Ascending aorta (tissue), 2 donors: Measurements from ENCODE around the gene CDK18. TPM values are rescaled to one million over a fixed set of nuclear protein-coding genes. Genes with fewer than 3 reads are reported as not detected.

Experiments used
- DNase-seq, 2 donors: peaks; one replicate each; pipeline ENCODE4 v3.0.0-alpha.2; 2019; ENCODE audit warnings: low spot score in 2 of 2
- H3K27ac ChIP-seq, 2 donors: fragments of 200-600 bp; sonication (generic); one replicate each; pipeline ENCODE4 v1.5.1; 2016 to 2017; ENCODE audit warnings: mild to moderate bottlenecking in 1 of 2
- H3K27me3 ChIP-seq: fragments of 200-600 bp; sonication (generic); one replicate; pipeline ENCODE4 v1.5.1; 2017
- H3K36me3 ChIP-seq, 2 donors: fragments of 200-600 bp; sonication (generic); one replicate each; pipeline ENCODE4 v1.5.1; 2016
- H3K4me1 ChIP-seq, 2 donors: fragments of 200-600 bp; sonication (generic); one replicate each; pipeline ENCODE4 v1.5.1; 2016 to 2017; ENCODE audit warnings: mild to moderate bottlenecking in 1 of 2
- H3K4me3 ChIP-seq, 2 donors: fragments of 200-600 bp; sonication (generic); one replicate each; pipeline ENCODE4 v1.5.1; 2016 to 2017; ENCODE audit warnings: mild to moderate bottlenecking in 1 of 2
- H3K9me3 ChIP-seq, 2 donors: fragments of 200-600 bp; sonication (generic); one replicate each; pipeline ENCODE4 v1.5.1; 2016
- intact Hi-C: fragments of 100-400 bp; cut with DNase I; formaldehyde crosslinking; loops from one replicate; pipeline ENCODE4 v1.15.1; 2023
- total RNA-seq: library from RNA; depleted of rRNA; stranded (reverse); fragments of >200 nt; gene quantifications from one replicate; pipeline ENCODE4 v1.1.0, GENCODE V29; 2016
- TF ChIP-seq, protein P1 (sequence below), 3 experiments: fragments of 200-600 bp in 2 of 3; fragments of 450-650 bp in 1 of 3; sonication (generic) in 2 of 3; IDR thresholded peaks; one replicate each; pipeline ENCODE4 v1.5.1; 2016 to 2019; ENCODE audit warnings: antibody characterized with exemption in 3 of 3, mild to moderate bottlenecking in 1 of 3, moderate library complexity in 1 of 3

The CDK18 gene
- total RNA-seq, 1 donor from 2014 or later = 70.0 TPM

DNA sequence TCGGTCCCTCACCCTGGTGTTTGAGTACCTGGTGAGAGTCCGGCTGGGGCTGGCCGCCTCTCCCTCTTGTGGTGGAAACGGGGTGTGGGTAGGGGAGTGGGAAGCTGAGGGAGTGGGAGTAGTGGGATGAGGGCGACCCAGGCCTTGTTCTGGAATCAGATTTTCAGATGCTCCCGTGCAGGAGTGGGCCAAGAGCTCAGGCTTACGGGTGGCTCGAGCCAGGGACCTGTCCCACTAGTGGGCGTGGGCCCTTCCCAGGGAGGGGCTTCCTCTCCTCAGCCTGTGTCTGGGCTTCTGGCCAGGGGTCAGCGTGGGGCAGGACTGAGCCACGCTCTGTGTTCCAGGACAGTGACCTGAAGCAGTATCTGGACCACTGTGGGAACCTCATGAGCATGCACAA lies 22.0 kb downstream of the CDK18 start:
- no peaks in the 10 kb centered on the region for H3K9me3 ChIP-seq
- no peak for DNase-seq
- no peak overlapping the region for H3K27ac ChIP-seq
- intact Hi-C loops = loop anchor here (5.0 kb wide), 1 partner anchor 66 kb away; no protein-coding TSS in a partner anchor
- no peaks in the 10 kb centered on the region for H3K27me3 ChIP-seq
- peaks cover 12 to 40% of the 10 kb centered on the region in 2 donors for H3K36me3 ChIP-seq
- H3K4me3 ChIP-seq = no peak overlapping the region
- TF ChIP-seq, protein P1, sequence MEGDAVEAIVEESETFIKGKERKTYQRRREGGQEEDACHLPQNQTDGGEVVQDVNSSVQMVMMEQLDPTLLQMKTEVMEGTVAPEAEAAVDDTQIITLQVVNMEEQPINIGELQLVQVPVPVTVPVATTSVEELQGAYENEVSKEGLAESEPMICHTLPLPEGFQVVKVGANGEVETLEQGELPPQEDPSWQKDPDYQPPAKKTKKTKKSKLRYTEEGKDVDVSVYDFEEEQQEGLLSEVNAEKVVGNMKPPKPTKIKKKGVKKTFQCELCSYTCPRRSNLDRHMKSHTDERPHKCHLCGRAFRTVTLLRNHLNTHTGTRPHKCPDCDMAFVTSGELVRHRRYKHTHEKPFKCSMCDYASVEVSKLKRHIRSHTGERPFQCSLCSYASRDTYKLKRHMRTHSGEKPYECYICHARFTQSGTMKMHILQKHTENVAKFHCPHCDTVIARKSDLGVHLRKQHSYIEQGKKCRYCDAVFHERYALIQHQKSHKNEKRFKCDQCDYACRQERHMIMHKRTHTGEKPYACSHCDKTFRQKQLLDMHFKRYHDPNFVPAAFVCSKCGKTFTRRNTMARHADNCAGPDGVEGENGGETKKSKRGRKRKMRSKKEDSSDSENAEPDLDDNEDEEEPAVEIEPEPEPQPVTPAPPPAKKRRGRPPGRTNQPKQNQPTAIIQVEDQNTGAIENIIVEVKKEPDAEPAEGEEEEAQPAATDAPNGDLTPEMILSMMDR (IDR thresholded peaks at IDR 0.05) = no peak
- peaks cover 2 to 3% of the 10 kb centered on the region in 2 donors for H3K4me1 ChIP-seq

DNA sequence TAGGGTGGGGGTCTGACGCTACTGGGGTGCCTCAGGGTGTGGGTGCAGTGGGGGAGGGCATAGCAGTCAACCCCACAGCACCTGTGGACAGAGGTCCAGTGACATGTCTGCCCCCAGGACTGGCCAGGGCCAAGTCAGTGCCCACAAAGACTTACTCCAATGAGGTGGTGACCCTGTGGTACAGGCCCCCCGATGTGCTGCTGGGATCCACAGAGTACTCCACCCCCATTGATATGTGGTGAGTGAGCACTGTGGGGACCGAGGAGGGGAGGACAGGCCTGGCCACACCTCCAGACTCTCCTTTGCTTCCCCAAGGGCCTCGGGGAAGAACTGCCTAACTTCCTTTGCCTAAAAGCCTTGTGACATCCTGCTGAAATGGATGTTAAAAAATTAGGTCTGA lies 23.5 kb downstream of the CDK18 start:
- intact Hi-C loops = loop anchor here (2.0 to 5.0 kb wide), 2 partner anchors 41 to 64 kb away; a partner anchor contains a TSS
- H3K27me3 ChIP-seq = no peaks in the 10 kb centered on the region

DNA sequence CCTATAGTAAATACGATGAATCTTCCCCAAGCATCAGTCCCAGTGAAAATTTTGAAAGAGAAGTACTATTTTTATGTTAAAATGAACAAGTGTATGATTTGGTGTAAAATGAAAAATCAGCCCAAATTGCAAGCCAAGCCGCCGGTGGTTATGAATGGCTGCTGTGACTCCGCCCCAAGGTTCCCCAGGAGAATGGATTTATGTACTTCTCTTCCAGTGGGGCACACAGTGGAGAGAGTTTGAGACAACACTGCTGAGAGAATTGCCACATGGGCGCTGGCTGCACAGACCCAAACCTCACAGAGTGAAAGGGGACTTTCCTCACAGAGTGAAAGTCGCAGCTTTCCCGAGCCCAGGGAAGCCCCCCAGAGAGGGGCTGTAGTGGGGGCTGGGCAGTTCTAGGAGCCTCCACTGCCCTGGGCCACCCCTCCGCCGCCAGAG lies 24.0 kb downstream of the CDK18 start:
- peaks cover 20 to 44% of the 10 kb centered on the region in 2 donors for H3K36me3 ChIP-seq
- no peaks in the 10 kb centered on the region for H3K27me3 ChIP-seq
- no peak overlapping the region for H3K27ac ChIP-seq
- H3K4me3 ChIP-seq = no peak overlapping the region
- H3K4me1 ChIP-seq = peaks cover 2 to 3% of the 10 kb centered on the region in 2 donors
- TF ChIP-seq, protein P1 (IDR thresholded peaks at IDR 0.05) = no peak
- H3K9me3 ChIP-seq = no peaks in the 10 kb centered on the region
- intact Hi-C loops = loop anchor here (2.0 to 5.0 kb wide), 2 partner anchors 40 to 64 kb away; a partner anchor contains a TSS
- no peak for DNase-seq

More for the DNA sequence above, 23.5 kb downstream of the CDK18 start:
- Histone ChIP-seq H3K9me3 (no peaks in the 10 kb centered on the region), H3K4me1 (peaks cover 2 to 3% of the 10 kb centered on the region in 2 donors), H3K4me3 (no peak overlapping the region), H3K36me3 (peaks cover 20 to 49% of the 10 kb centered on the region in 2 donors), H3K27ac (no peak overlapping the region)
- DNase-seq = no peak
- TF ChIP-seq, protein P1 (IDR thresholded peaks at IDR 0.05) = no peak

DNA sequence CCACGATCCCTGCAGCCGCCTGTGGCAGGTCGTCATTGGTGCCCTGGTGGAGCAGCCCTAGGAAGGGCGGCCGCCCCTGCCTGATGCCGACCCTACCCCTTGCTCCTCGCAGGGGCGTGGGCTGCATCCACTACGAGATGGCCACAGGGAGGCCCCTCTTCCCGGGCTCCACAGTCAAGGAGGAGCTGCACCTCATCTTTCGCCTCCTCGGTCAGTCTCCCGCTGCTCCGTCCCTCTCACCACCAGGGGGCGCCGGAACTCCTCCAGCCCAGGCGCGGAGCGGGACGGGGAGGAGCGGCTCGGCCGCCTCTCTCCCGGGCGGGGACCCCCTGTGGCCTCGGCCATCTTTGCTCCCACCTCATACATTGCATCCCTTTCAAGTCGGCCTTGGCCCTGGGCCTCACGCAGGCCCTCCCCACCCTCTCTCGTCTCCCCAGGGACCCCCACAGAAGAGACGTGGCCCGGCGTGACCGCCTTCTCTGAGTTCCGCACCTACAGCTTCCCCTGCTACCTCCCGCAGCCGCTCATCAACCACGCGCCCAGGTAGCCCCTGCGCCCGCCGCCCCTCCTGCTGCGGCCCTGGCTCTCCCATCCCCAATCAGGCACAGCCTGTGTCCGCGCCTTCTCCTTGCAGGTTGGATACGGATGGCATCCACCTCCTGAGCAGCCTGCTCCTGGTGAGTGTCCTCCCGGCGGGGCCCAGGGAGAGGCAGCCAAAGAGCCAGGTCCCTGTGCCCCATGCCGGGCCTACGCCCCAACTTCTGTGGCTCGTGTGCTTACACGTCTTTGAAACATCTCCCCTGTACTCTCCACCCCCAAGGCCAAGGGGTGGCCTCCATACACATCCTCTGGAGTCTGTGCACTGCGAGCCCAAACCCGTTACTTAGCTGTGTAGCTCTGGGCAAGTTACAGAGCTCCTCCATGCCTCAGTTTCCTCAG lies 24.7 kb downstream of the CDK18 start:
- peak in 1 of 2 donors; percentile 86 for DNase-seq
- H3K4me1 ChIP-seq = peaks cover 2 to 3% of the 10 kb centered on the region in 2 donors
- no peak overlapping the region for H3K27ac ChIP-seq
- intact Hi-C loops = loop anchor here (1.0 to 5.0 kb wide), 4 partner anchors 40 to 128 kb away; a partner anchor contains a TSS
- H3K27me3 ChIP-seq = no peaks in the 10 kb centered on the region
- H3K9me3 ChIP-seq = no peaks in the 10 kb centered on the region
- TF ChIP-seq, protein P1 (IDR thresholded peaks at IDR 0.05) = peak; percentile 83 to 96 (median 94)
- H3K4me3 ChIP-seq = peak overlapping the region; percentile 14 to 60
- peaks cover 20 to 38% of the 10 kb centered on the region in 2 donors for H3K36me3 ChIP-seq

DNA sequence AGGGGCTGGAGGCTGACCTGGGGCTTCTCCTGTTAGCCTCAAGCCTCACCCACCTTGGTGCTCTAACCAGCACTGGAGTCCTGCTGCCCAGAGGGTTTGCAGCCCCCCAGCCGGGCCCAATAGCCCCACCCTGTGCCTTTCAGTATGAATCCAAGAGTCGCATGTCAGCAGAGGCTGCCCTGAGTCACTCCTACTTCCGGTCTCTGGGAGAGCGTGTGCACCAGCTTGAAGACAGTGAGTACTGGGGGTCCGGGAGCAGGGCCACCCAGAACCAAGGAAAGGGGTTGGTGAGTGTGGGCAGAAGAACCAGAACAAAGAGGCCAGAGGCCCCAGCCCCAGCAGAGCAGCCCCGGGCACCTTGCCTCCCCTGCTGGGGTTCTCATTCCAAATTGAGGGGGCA lies 25.6 kb downstream of the CDK18 start:
- H3K27ac ChIP-seq = no peak overlapping the region
- H3K36me3 ChIP-seq = peaks cover 17 to 34% of the 10 kb centered on the region in 2 donors
- DNase-seq = no peak
- intact Hi-C loops = no loop called here
- no peak overlapping the region for H3K4me3 ChIP-seq
- TF ChIP-seq, protein P1 (IDR thresholded peaks at IDR 0.05) = no peak
- no peaks in the 10 kb centered on the region for H3K9me3 ChIP-seq
- H3K4me1 ChIP-seq = peaks cover 2 to 3% of the 10 kb centered on the region in 2 donors
- no peaks in the 10 kb centered on the region for H3K27me3 ChIP-seq
